Right lobe of liver (tissue), 6 donors: ENCODE data around the gene AVL9. TPM values are rescaled to one million over a fixed set of nuclear protein-coding genes. Genes with fewer than 3 reads are reported as not detected.

Experiments used
- ATAC-seq, 4 donors: fragments of 200-7000 bp; cut with Tn5 transposase; one replicate each; pipeline ENCODE4 v1.9.1; 2020; ENCODE audit warnings: mild to moderate bottlenecking in 4 of 4, moderate library complexity in 4 of 4
- DNase-seq, 3 donors: peaks; one replicate each; pipeline ENCODE4 v3.0.0-alpha.2; 2020
- H3K27ac ChIP-seq, 3 donors: fragments of 200-600 bp; one replicate each; pipeline ENCODE4 v1.8.0; 2022
- H3K27me3 ChIP-seq, 2 donors: fragments of 200-600 bp; one replicate each; pipeline ENCODE4 v1.8.0; 2022
- H3K36me3 ChIP-seq, 4 donors: fragments of 200-600 bp; sonication (generic) in 1 of 4; one replicate each; pipeline versions ENCODE4 v1.5.1 to v1.8.0; 2017 to 2022; ENCODE audit warnings: control low read depth in 1 of 4
- H3K4me1 ChIP-seq, 4 donors: fragments of 200-600 bp; sonication (generic) in 1 of 4; one replicate each; pipeline versions ENCODE4 v1.5.1 to v1.8.0; 2017 to 2022; ENCODE audit warnings: control low read depth in 1 of 4
- H3K4me3 ChIP-seq, 3 donors: fragments of 200-600 bp; one replicate each; pipeline ENCODE4 v1.8.0; 2022
- H3K9me3 ChIP-seq, 4 donors: fragments of 200-600 bp; sonication (generic) in 1 of 4; one replicate each; pipeline versions ENCODE4 v1.5.1 to v1.8.0; 2017 to 2022; ENCODE audit warnings: control low read depth in 1 of 4
- CTCF ChIP-seq, 4 donors: fragments of 200-600 bp in 3 of 4; fragments of 450-650 bp in 1 of 4; IDR thresholded peaks; one replicate each; pipeline versions ENCODE4 v1.5.1 to v1.8.0; 2016 to 2022; ENCODE audit warnings: antibody characterized with exemption in 4 of 4, mild to moderate bottlenecking in 2 of 4
- POLR2A ChIP-seq: fragments of 450-650 bp; IDR thresholded peaks from one replicate; pipeline ENCODE4 v1.6.1; 2017; ENCODE audit warnings: antibody characterized with exemption, mild to moderate bottlenecking
- WGBS: methylation state at CpG from one replicate; pipeline ENCODE4 v1.1.6; 2018; ENCODE audit warnings: low coverage, low lambda C conversion rate; ENCODE audit not compliant: insufficient coverage; ENCODE audit errors: missing lambda C conversion rate; 5-methylcytosine and 5-hydroxymethylcytosine counted together
- intact Hi-C, 2 donors: fragments of 100-400 bp; cut with DNase I; formaldehyde crosslinking; loops; one replicate each; pipeline versions ENCODE4 v1.11.2 to v1.14.1; 2022
- total RNA-seq, 6 experiments: library from RNA; depleted of rRNA in 2 of 6; stranded (reverse); fragments of >200 nt in 2 of 6; fragmentation: NEBNext Ultra II Directional in 3 of 6; extraction: Animal tissue kit (Norgen Biotek cat#: 25700) in 3 of 6; gene quantifications; one replicate each; pipeline versions ENCODE4 v1.1.0 to v1.2.4, GENCODE V29; 2016 to 2023
- donor health status: DM: no; HTN: yes; CAD: no.
- donor health status: DM: no; HTN: no; CAD: no.
- donor health status: DM: no; HTN: no; CAD: no.
- donor health status: DM: no; HTN: yes; CAD: no.
- donor health status: DM: no; HTN: yes; CAD: no.

Gene AVL9
- total RNA-seq, 6 experiments from 2014 or later: 12.5 to 22.9 (median 15.3) TPM

GRCh38 chr7:32579776-32580175 lies 84.5 kb downstream of the AVL9 start:
- Histone ChIP-seq H3K4me3 (no peak overlapping the region), H3K9me3 (no peaks in the 10 kb centered on the region), H3K4me1 (no peaks in the 10 kb centered on the region), H3K27ac (no peak overlapping the region), H3K36me3 (peaks cover 0 to 65% (median 8%) of the 10 kb centered on the region in 4 donors), H3K27me3 (no peaks in the 10 kb centered on the region)
- intact Hi-C loops: no loop called here
- ATAC-seq (no peak), DNase-seq (no peak)
- 71% methylated on average over 2 of the region's 2 CpGs for WGBS
- no peak for TF ChIP-seq CTCF (IDR thresholded peaks at IDR 0.05)
- no peak for TF ChIP-seq POLR2A

GRCh38 chr7:32580646-32581045 lies 85.4 kb downstream of the AVL9 start:
- intact Hi-C loops: no loop called here
- Histone ChIP-seq H3K9me3 (no peaks in the 10 kb centered on the region), H3K27me3 (no peaks in the 10 kb centered on the region), H3K4me1 (no peaks in the 10 kb centered on the region), H3K36me3 (peaks cover 0 to 65% (median 9%) of the 10 kb centered on the region in 4 donors), H3K4me3 (no peak overlapping the region), H3K27ac (no peak overlapping the region)
- WGBS: 74% methylated on average over 4 of the region's 4 CpGs
- no peak for DNase-seq
- TF ChIP-seq CTCF (IDR thresholded peaks at IDR 0.05) (no peak), POLR2A (no peak)
- no peak for ATAC-seq

GRCh38 chr7:32582036-32582435 lies 86.7 kb downstream of the AVL9 start:
- ATAC-seq: no peak
- peaks cover 0 to 58% (median 9%) of the 10 kb centered on the region in 4 donors for H3K36me3 ChIP-seq
- H3K27me3 ChIP-seq: no peaks in the 10 kb centered on the region
- WGBS: 94% methylated on average over 3 of the region's 3 CpGs
- no peaks in the 10 kb centered on the region for H3K9me3 ChIP-seq
- no peaks in the 10 kb centered on the region for H3K4me1 ChIP-seq
- no peak for DNase-seq
- no peak for TF ChIP-seq CTCF (IDR thresholded peaks at IDR 0.05)
- no peak for TF ChIP-seq POLR2A
- H3K4me3 ChIP-seq: no peak overlapping the region
- intact Hi-C loops: no loop called here
- no peak overlapping the region for H3K27ac ChIP-seq

- H3K4me1 ChIP-seq: no peaks in the 10 kb centered on the region
- H3K9me3 ChIP-seq: no peaks in the 10 kb centered on the region
- intact Hi-C loops: no loop called here
- no peak for TF ChIP-seq POLR2A
- TF ChIP-seq CTCF (IDR thresholded peaks at IDR 0.05): no peak
- DNase-seq (no peak), ATAC-seq (no peak)
- WGBS: 96% methylated on average over 4 of the region's 4 CpGs
- no peaks in the 10 kb centered on the region for H3K27me3 ChIP-seq
- peaks cover 0 to 58% (median 9%) of the 10 kb centered on the region in 4 donors for H3K36me3 ChIP-seq
- H3K27ac ChIP-seq: no peak overlapping the region
- H3K4me3 ChIP-seq: no peak overlapping the region
Observed at GRCh38 chr7:32583791-32584190, 88.5 kb downstream of the AVL9 start.
